Large intestine (tissue), 3 donors: Measurements from ENCODE around the gene BANP. TPM values are rescaled to one million over a fixed set of nuclear protein-coding genes. Genes with fewer than 3 reads are reported as not detected.
"Not testable (repeated sequence)": the region's sequence is repeated elsewhere in the genome, so short reads cannot be mapped to it uniquely, and the experiment has no call there.

Source experiments
- DNase-seq, 2 donors: peaks; one replicate each; pipeline versions ENCODE4 v3.0.0 to v3.0.0-alpha.2; 2013
- H3K27ac ChIP-seq: one replicate; pipeline ENCODE4 v1.5.1; 2013; ENCODE audit warnings: low read length
- H3K27me3 ChIP-seq: 2 replicates; pipeline ENCODE4 v1.6.1; 2013; ENCODE audit warnings: low read length; ENCODE audit not compliant: control insufficient read depth, insufficient read depth
- H3K36me3 ChIP-seq: 2 replicates; pipeline ENCODE4 v1.6.1; 2013; ENCODE audit warnings: low read length; ENCODE audit not compliant: control insufficient read depth, insufficient read depth
- H3K4me1 ChIP-seq: one replicate; pipeline ENCODE4 v1.6.1; 2013; ENCODE audit warnings: low read length; ENCODE audit not compliant: control insufficient read depth, insufficient read depth
- H3K4me3 ChIP-seq: one replicate; pipeline ENCODE4 v1.5.1; 2013; ENCODE audit warnings: low read length
- H3K9me3 ChIP-seq: one replicate; pipeline ENCODE4 v1.6.1; 2013; ENCODE audit warnings: mild to moderate bottlenecking, low read depth, low read length, moderate library complexity; ENCODE audit not compliant: control insufficient read depth
- WGBS: methylation state at CpG from one replicate; pipeline ENCODE4 v1.1.5; 2013; ENCODE audit warnings: low lambda C conversion rate; ENCODE audit not compliant: insufficient coverage; 5-methylcytosine and 5-hydroxymethylcytosine counted together
- polyA plus RNA-seq: library from polyadenylated mRNA; unstranded; fragments of 120-200 nt; gene quantifications from one replicate; pipeline ENCODE4 v1.2.1, GENCODE V29; 2013

Gene BANP
- polyA plus RNA-seq, 1 donor, result 16.2 TPM

GRCh38 chr16:88114541-88115228 is 163.5 kb downstream of the BANP start:
- no CpG with 5 or more reads among the region's 22 CpGs for WGBS
- DNase-seq, result not testable (repeated sequence)

DNA sequence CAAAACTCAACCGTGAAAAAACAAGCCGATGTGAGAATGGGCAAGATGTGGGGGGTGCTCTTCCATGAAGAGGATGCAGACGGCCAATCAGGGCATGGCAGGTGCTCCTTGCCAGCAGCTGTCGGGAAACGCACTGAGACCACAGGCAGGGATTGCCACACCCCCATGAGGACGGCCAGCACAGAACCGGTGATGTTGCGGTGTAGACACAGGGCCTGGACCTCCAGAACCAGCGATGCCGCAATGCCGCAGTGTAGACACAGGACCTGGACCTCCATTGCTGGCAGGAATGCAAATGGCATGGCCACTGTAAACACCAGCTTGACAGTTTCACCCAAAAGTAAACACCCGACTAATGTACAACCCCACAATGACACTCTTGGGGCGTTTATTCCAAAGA is 164.9 kb downstream of the BANP start:
- no peaks in the 10 kb centered on the region for H3K36me3 ChIP-seq
- H3K27me3 ChIP-seq, result peaks cover 13% of the 10 kb centered on the region
- WGBS, result no CpG with 5 or more reads among the region's 13 CpGs
- H3K9me3 ChIP-seq, result no peaks in the 10 kb centered on the region
- DNase-seq, result no peak
- H3K27ac ChIP-seq, result no peak overlapping the region
- no peaks in the 10 kb centered on the region for H3K4me1 ChIP-seq
- no peak overlapping the region for H3K4me3 ChIP-seq

More at GRCh38 chr16:88114541-88115228, 163.5 kb downstream of the BANP start:
- H3K9me3 ChIP-seq, H3K4me3 ChIP-seq, H3K27ac ChIP-seq, H3K4me1 ChIP-seq, H3K36me3 ChIP-seq: not testable (repeated sequence)
- H3K27me3 ChIP-seq, result peaks cover 10% of the 10 kb centered on the region

DNA sequence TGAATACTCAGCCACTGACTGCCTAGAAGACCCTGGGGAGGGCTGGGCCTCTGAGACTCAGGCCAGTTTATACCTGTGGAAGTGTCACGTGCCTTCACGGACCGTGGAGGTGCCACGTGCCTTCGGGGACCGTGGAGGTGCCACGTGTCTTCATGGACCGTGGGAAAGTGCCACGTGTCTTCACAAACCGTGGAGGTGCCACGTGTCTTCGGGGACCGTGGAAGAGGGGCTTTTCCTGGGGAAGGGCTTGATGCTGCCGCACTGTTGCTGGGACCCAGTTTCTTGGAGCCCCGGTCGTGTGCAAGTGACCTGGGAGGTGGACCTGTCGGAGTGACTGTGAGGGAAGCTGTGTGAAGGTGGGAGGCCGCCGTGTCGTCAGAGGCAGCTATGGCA is 166.2 kb downstream of the BANP start:
- no peak for DNase-seq
- Histone ChIP-seq H3K36me3 (no peaks in the 10 kb centered on the region), H3K4me1 (no peaks in the 10 kb centered on the region), H3K27ac (no peak overlapping the region), H3K4me3 (no peak overlapping the region), H3K9me3 (no peaks in the 10 kb centered on the region), H3K27me3 (peaks cover 13% of the 10 kb centered on the region)
- no CpG with 5 or more reads among the region's 20 CpGs for WGBS

GRCh38 chr16:88118376-88118775 is 167.1 kb downstream of the BANP start:
- H3K4me3 ChIP-seq, result no peak overlapping the region
- H3K27me3 ChIP-seq, result peaks cover 13% of the 10 kb centered on the region
- no peak for DNase-seq
- H3K27ac ChIP-seq, result no peak overlapping the region
- H3K4me1 ChIP-seq, result no peaks in the 10 kb centered on the region
- H3K9me3 ChIP-seq, result no peaks in the 10 kb centered on the region
- WGBS, result no CpG with 5 or more reads among the region's 13 CpGs
- H3K36me3 ChIP-seq, result no peaks in the 10 kb centered on the region

DNA sequence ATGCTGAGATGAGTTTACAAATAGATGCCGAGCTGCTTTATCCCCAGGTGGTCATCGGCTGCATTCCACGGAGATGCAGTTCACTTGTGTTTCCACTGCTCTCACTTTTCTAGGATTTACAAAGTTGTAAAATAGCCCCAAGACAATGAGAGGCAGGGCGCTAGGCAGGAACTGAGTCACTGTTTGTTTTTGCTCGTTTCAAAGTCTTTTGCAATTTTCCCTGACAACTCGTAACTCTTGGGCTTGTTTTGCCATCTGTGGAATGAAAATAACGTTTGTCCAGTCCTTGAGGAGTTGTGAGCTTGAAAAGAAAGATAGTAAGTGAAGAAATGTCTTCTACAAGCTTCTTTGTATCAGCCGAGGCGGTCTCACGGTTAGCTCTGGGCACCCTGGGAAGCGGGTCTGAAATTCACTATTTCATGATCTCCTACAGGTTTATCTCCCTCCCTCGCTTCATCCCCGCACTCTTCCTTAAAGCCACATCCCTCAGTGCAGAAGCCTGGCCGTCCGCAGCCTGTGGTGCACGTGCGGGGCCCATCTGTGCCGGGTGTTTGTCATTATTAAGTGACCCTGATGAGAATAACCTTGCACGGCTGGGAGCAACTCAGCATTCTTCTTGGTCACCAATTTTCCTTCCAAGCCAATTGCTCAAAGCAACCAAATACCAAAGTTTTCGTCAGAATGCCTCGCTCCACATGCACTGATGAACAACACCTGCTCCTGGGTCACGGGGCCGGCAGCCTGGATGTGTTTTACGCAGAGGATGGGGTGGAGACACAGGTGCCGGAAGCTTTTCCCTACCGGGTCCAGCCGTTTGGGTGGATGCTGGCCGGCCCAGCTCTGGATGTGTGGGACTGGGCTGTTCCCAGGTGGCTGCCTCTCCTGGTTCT is 167.9 kb downstream of the BANP start:
- WGBS, result 0% methylated on average over 1 of the region's 28 CpGs
- H3K36me3 ChIP-seq, DNase-seq, H3K4me1 ChIP-seq, H3K27ac ChIP-seq, H3K4me3 ChIP-seq, H3K9me3 ChIP-seq: not testable (repeated sequence)
- H3K27me3 ChIP-seq, result peaks cover 13% of the 10 kb centered on the region

DNA sequence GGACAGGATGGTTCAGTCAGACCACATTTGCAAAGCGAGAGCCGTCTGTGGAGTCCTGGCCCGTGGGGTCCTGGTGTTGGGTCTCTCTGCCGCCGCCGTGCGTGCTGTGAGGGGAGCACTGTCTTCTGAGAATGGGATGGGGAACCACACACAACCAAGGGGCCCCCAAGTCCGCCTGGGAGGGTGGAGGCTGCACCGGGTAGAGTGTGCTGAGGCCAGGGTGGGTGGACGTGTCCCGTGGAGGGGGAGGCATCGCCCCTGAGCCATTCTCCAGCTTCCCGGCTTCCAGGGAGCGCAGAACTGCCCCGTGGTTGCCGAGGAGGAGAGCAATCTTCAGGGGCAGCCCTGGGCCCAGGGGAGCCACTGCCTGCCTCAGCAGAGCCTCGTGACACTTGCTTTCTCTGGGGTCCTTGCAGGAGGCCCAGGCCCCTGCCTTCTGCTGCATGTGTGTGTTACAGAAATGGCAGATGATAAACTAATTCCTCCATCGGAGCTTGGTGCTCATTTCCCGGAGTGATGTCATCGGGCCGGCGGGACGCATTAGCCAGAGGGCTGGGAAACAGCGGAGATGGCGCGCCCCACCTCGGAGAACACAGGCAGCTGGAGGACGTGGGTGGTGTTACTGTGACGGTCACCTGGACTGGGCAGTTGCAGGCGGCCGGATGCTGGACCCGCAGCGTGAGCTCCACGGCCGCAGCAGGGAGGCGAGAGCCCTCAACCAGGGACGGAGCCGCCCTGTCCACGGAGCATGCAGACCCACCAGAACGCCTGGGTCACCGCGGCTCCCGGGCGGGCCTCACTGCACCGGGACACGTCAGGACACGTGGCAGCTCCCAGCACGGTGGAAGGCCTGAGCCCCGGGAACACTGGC is 168.9 kb downstream of the BANP start:
- not testable (repeated sequence) for DNase-seq, H3K27ac ChIP-seq

GRCh38 chr16:88120812-88121211 is 169.6 kb downstream of the BANP start:
- no CpG with 5 or more reads among the region's 18 CpGs for whole genome bisulfite sequencing
- Histone ChIP-seq H3K36me3 (no peaks in the 10 kb centered on the region), H3K4me1 (no peaks in the 10 kb centered on the region), H3K4me3 (no peak overlapping the region), H3K9me3 (no peaks in the 10 kb centered on the region), H3K27ac (no peak overlapping the region), H3K27me3 (peaks cover 13% of the 10 kb centered on the region)
- DNase-seq, result no peak

More for the DNA sequence above, 168.9 kb downstream of the BANP start:
- not testable (repeated sequence) for H3K4me1 ChIP-seq, H3K4me3 ChIP-seq, H3K36me3 ChIP-seq, H3K9me3 ChIP-seq
- peaks cover 13% of the 10 kb centered on the region for H3K27me3 ChIP-seq
- WGBS, result no CpG with 5 or more reads among the region's 49 CpGs

- H3K9me3 ChIP-seq, H3K4me1 ChIP-seq, H3K27ac ChIP-seq, H3K4me3 ChIP-seq, DNase-seq, H3K36me3 ChIP-seq, H3K27me3 ChIP-seq: not testable (repeated sequence)
- WGBS, result no CpG with 5 or more reads among the region's 11 CpGs
Observed at GRCh38 chr16:88121391-88121790, 170.2 kb downstream of the BANP start.

GRCh38 chr16:88121886-88122580 is 170.8 kb downstream of the BANP start:
- Histone ChIP-seq H3K27me3 (peaks cover 9% of the 10 kb centered on the region), H3K4me3 (no peak overlapping the region), H3K9me3 (no peaks in the 10 kb centered on the region), H3K27ac (no peak overlapping the region), H3K4me1 (no peaks in the 10 kb centered on the region), H3K36me3 (no peaks in the 10 kb centered on the region)
- no CpG with 5 or more reads among the region's 42 CpGs for WGBS
- DNase-seq, result no peak
